B cell (primary cell): ENCODE measurements around the gene DENND2C.

Source experiments
- CTCF ChIP-seq: fragments of 200-600 bp; IDR thresholded peaks from one replicate; pipeline ENCODE4 v1.8.0; 2022; ENCODE audit warnings: antibody characterized with exemption, mild to moderate bottlenecking
- EZH2 ChIP-seq: IDR thresholded peaks from 2 replicates; pipeline ENCODE4 v1.6.1; 2012; ENCODE audit warnings: borderline replicate concordance, low read depth, mild to moderate bottlenecking, moderate library complexity, low read length; ENCODE audit not compliant: insufficient read depth, poor library complexity, severe bottlenecking

- TF ChIP-seq EZH2: no peak
- TF ChIP-seq CTCF: no peak
Measured at GRCh38 chr1:114719424-114719787, 49.6 kb upstream of the DENND2C start.
